GM10266 (cell line): ENCODE measurements around the gene C19orf44.
"Not testable (repeated sequence)": the region's sequence is repeated elsewhere in the genome, so short reads cannot be mapped to it uniquely, and the experiment has no call there.

Source experiments
- DNase-seq: peaks from one replicate; pipeline ENCODE4 v3.0.0; 2012; ENCODE audit errors: extremely low spot score
- TF ChIP-seq, protein P1 (sequence below): IDR thresholded peaks from 2 replicates; pipeline ENCODE4 v1.5.1; 2012; ENCODE audit warnings: mild to moderate bottlenecking, low read depth; ENCODE audit not compliant: control insufficient read depth, insufficient read depth; ENCODE audit errors: missing control alignments

C19orf44 gene

GRCh38 chr19:16535381-16535780, 39.2 kb downstream of the C19orf44 start:
- TF ChIP-seq, protein P1, sequence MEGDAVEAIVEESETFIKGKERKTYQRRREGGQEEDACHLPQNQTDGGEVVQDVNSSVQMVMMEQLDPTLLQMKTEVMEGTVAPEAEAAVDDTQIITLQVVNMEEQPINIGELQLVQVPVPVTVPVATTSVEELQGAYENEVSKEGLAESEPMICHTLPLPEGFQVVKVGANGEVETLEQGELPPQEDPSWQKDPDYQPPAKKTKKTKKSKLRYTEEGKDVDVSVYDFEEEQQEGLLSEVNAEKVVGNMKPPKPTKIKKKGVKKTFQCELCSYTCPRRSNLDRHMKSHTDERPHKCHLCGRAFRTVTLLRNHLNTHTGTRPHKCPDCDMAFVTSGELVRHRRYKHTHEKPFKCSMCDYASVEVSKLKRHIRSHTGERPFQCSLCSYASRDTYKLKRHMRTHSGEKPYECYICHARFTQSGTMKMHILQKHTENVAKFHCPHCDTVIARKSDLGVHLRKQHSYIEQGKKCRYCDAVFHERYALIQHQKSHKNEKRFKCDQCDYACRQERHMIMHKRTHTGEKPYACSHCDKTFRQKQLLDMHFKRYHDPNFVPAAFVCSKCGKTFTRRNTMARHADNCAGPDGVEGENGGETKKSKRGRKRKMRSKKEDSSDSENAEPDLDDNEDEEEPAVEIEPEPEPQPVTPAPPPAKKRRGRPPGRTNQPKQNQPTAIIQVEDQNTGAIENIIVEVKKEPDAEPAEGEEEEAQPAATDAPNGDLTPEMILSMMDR: no peak
- no peak for DNase-seq

- DNase-seq: no peak
- TF ChIP-seq, protein P1: no peak
Observed at GRCh38 chr19:16536130-16536529, 39.9 kb downstream of the C19orf44 start.

DNA sequence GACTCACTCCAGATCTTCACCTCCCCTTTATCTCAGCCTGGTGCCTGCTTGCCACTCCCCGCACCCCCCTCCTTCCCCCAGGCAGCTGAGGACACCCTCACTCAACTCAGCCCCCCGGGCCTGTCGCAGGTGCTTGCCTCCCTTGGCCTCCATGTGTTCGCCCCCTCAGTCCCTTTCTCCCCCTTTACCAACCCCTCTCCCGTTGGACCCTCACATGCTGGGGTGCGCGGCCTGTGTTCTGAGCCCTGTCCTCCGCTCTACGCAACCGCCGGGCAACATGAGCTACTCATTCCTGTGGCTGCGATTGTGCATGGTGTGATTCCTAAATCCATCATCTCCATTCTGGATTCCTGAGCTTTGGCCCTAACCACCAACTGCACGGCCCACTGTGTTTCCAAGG, 40.9 kb downstream of the C19orf44 start:
- DNase-seq: no peak
- TF ChIP-seq, protein P1: no peak

GRCh38 chr19:16540948-16541347, 44.8 kb downstream of the C19orf44 start:
- no peak for DNase-seq
- TF ChIP-seq, protein P1: no peak

- DNase-seq: peak; percentile 25
- TF ChIP-seq, protein P1: no peak
Observed at GRCh38 chr19:16541526-16542044, 45.4 kb downstream of the C19orf44 start.

- TF ChIP-seq, protein P1: no peak
- DNase-seq: peak; percentile 98
Observed at GRCh38 chr19:16542045-16542909, 46.1 kb downstream of the C19orf44 start, which contains the start of gene CHERP. Gene CHERP (minus strand): TSS chr19:16542437. CDS start chr19:16542378, 59 bp downstream.

DNA sequence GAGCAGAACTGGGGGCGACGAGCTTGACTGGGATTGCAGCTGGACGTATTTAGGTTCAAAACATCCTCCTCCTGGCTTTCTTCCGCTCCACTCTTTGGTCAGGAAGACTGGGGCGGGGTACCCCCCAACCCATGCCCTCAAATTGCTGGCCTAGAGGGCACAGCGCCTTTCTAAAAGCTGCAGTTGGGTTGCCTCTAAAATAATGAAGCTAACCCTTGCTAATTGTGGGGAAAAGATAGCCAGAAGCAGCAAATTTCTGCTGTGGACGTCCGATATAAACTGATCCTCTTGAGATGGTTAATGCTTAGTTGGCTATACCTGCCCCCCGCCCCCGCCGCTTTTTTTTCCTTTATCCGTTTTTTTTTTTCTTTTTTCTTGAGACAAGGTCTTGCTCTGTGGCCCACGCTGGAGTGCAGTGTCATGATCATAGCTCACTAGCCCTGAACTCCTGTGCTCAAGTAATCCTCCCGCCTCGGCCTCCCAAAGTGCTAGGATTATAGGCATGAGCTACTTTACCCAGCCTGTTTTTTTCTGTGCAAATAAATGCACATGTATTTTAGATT, 46.8 kb downstream of the C19orf44 start:
- TF ChIP-seq, protein P1: no peak
- DNase-seq: no peak

- not testable (repeated sequence) for DNase-seq
Observed at GRCh38 chr19:16543734-16544133, 47.5 kb downstream of the C19orf44 start.
